ENCODE measurements around the gene FDPS.
"Not testable (repeated sequence)": the region's sequence is repeated elsewhere in the genome, so short reads cannot be mapped to it uniquely, and the experiment has no call there.

Gene FDPS

DNA sequence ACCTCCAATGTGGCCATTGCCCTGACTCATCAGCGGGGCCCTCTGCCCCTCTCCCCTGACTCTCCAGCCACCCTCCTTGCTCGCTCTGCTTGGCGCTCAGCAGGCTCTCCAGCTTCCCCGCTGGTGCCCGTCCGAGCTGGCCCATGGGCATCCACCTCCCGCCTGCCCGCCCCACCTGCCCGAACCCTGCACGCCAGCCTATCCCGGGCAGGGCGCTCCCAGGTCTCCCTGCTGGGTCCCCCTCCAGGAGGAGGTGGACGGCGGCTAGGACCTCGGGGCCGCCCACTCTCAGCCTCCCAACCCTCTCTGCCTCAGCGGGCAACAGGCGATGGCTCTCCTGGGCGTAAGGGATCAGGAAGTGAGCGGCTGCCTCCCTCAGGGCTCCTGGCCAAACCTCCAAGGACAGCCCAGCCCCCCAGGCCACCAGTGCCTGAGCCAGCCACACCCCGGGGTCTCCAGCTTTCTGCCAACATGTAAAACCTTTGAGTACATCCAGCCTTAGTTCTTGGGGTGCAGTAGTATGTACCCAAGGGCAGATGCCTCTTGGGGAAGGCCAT lies 20.6 kb upstream of the FDPS start:
- no peaks in the 10 kb centered on the region for H3K9me3 ChIP-seq (ENCODE audit: control insufficient read depth, low read length)
- H3K36me3 ChIP-seq (ENCODE audit: control insufficient read depth, insufficient read depth, low read length, severe bottlenecking), result no peaks in the 10 kb centered on the region
- H3K9ac ChIP-seq (ENCODE audit: low read length), result no peak overlapping the region
- H3K4me3 ChIP-seq (ENCODE audit: low read length), result no peak overlapping the region
- H3K4me1 ChIP-seq (ENCODE audit: control insufficient read depth, insufficient read depth, low read length), result no peaks in the 10 kb centered on the region
- DNase-seq (ENCODE audit: low read depth), result no peak
- H3K27me3 ChIP-seq (replicated peaks; ENCODE audit: control insufficient read depth, insufficient read depth, low read length), result peaks cover 16% of the 10 kb centered on the region

GRCh38 chr1:155291006-155291405 lies 17.7 kb upstream of the FDPS start:
- H3K9me3 ChIP-seq (ENCODE audit: control insufficient read depth, low read length); DNase-seq (ENCODE audit: low read depth); H3K9ac ChIP-seq (ENCODE audit: low read length); H3K4me3 ChIP-seq (ENCODE audit: low read length); H3K36me3 ChIP-seq (ENCODE audit: control insufficient read depth, insufficient read depth, low read length, severe bottlenecking); H3K4me1 ChIP-seq (ENCODE audit: control insufficient read depth, insufficient read depth, low read length): not testable (repeated sequence)
- H3K27me3 ChIP-seq (replicated peaks; ENCODE audit: control insufficient read depth, insufficient read depth, low read length), result peaks cover 44% of the 10 kb centered on the region

- Histone ChIP-seq H3K36me3 (ENCODE audit: control insufficient read depth, insufficient read depth, low read length, severe bottlenecking) (no peaks in the 10 kb centered on the region), H3K9me3 (ENCODE audit: control insufficient read depth, low read length) (no peaks in the 10 kb centered on the region), H3K27me3 (replicated peaks; ENCODE audit: control insufficient read depth, insufficient read depth, low read length) (peaks cover 54% of the 10 kb centered on the region), H3K9ac (ENCODE audit: low read length) (no peak overlapping the region), H3K4me3 (ENCODE audit: low read length) (no peak overlapping the region), H3K4me1 (ENCODE audit: control insufficient read depth, insufficient read depth, low read length) (no peaks in the 10 kb centered on the region)
- DNase-seq (ENCODE audit: low read depth), result no peak
Measured at GRCh38 chr1:155293086-155293749, 15.4 kb upstream of the FDPS start.

DNA sequence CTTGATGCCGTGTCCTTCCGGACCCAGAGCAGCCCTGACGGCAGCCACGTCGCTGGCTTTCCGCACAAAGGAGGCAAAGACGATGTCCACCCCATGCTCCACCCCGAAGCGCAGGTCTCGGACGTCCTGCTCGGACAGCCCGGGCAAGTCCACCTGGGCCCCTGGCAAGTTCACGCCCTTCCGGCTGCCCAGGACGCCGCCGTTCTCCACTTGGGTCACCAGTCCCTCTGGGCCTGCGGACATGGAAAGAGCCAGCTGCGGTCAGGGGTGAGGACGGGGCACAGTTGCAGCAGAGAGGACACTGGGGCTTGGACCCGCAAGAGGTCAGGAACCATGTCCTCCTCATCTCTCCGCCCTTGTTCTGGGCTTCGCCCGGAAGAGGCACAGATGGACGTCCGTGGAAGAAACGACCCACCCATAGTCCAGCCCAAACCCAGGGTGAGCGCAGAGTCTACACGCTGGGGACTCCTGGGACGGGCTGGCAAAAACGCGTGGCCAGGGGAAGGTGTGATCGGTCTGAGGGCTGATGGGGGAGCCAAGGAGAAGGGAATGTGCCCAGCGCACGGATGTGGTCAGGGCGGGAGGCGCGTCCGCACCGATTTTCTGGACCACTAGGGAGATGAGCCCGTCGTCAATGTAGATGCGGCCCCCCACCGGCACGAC lies 14.0 kb upstream of the FDPS start:
- H3K4me1 ChIP-seq (ENCODE audit: control insufficient read depth, insufficient read depth, low read length), result no peaks in the 10 kb centered on the region
- H3K27me3 ChIP-seq (replicated peaks; ENCODE audit: control insufficient read depth, insufficient read depth, low read length), result peaks cover 54% of the 10 kb centered on the region
- H3K9me3 ChIP-seq (ENCODE audit: control insufficient read depth, low read length), result no peaks in the 10 kb centered on the region
- no peak overlapping the region for H3K4me3 ChIP-seq (ENCODE audit: low read length)
- no peaks in the 10 kb centered on the region for H3K36me3 ChIP-seq (ENCODE audit: control insufficient read depth, insufficient read depth, low read length, severe bottlenecking)
- no peak overlapping the region for H3K9ac ChIP-seq (ENCODE audit: low read length)
- no peak for DNase-seq (ENCODE audit: low read depth)

GRCh38 chr1:155295183-155295941 lies 13.3 kb upstream of the FDPS start:
- H3K9me3 ChIP-seq (ENCODE audit: control insufficient read depth, low read length), result no peaks in the 10 kb centered on the region
- H3K4me1 ChIP-seq (ENCODE audit: control insufficient read depth, insufficient read depth, low read length), result no peaks in the 10 kb centered on the region
- DNase-seq (ENCODE audit: low read depth), result no peak
- no peaks in the 10 kb centered on the region for H3K36me3 ChIP-seq (ENCODE audit: control insufficient read depth, insufficient read depth, low read length, severe bottlenecking)
- H3K9ac ChIP-seq (ENCODE audit: low read length), result no peak overlapping the region
- peaks cover 51% of the 10 kb centered on the region for H3K27me3 ChIP-seq (replicated peaks; ENCODE audit: control insufficient read depth, insufficient read depth, low read length)
- H3K4me3 ChIP-seq (ENCODE audit: low read length), result no peak overlapping the region

DNA sequence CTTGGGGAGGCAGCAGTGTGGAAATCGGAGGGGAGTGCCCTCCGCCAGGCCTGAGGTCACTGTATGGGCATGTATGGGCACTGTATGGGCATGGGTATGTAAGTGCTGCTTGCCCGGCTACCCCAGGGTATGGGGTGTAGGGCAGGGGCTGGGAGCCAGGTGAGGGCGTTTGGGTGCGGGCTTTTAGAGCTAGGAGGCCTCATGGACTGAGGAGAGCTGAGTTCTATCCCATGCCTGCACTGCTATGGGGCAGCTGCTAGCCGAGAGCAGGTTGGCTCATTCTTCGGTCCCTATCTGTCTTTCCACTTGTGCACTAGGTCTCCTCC lies 12.8 kb upstream of the FDPS start:
- Histone ChIP-seq H3K27me3 (replicated peaks; ENCODE audit: control insufficient read depth, insufficient read depth, low read length) (peaks cover 49% of the 10 kb centered on the region), H3K9ac (ENCODE audit: low read length) (no peak overlapping the region), H3K4me1 (ENCODE audit: control insufficient read depth, insufficient read depth, low read length) (no peaks in the 10 kb centered on the region), H3K36me3 (ENCODE audit: control insufficient read depth, insufficient read depth, low read length, severe bottlenecking) (no peaks in the 10 kb centered on the region), H3K4me3 (ENCODE audit: low read length) (no peak overlapping the region), H3K9me3 (ENCODE audit: control insufficient read depth, low read length) (no peaks in the 10 kb centered on the region)
- no peak for DNase-seq (ENCODE audit: low read depth)

GRCh38 chr1:155296661-155297060 lies 12.0 kb upstream of the FDPS start:
- DNase-seq (ENCODE audit: low read depth), result no peak
- peaks cover 49% of the 10 kb centered on the region for H3K27me3 ChIP-seq (replicated peaks; ENCODE audit: control insufficient read depth, insufficient read depth, low read length)
- H3K9ac ChIP-seq (ENCODE audit: low read length), result no peak overlapping the region
- H3K36me3 ChIP-seq (ENCODE audit: control insufficient read depth, insufficient read depth, low read length, severe bottlenecking), result no peaks in the 10 kb centered on the region
- no peaks in the 10 kb centered on the region for H3K4me1 ChIP-seq (ENCODE audit: control insufficient read depth, insufficient read depth, low read length)
- no peaks in the 10 kb centered on the region for H3K9me3 ChIP-seq (ENCODE audit: control insufficient read depth, low read length)
- no peak overlapping the region for H3K4me3 ChIP-seq (ENCODE audit: low read length)

- DNase-seq (ENCODE audit: low read depth), result no peak
- Histone ChIP-seq H3K36me3 (ENCODE audit: control insufficient read depth, insufficient read depth, low read length, severe bottlenecking) (no peaks in the 10 kb centered on the region), H3K27me3 (replicated peaks; ENCODE audit: control insufficient read depth, insufficient read depth, low read length) (peaks cover 45% of the 10 kb centered on the region), H3K4me3 (ENCODE audit: low read length) (no peak overlapping the region), H3K9ac (ENCODE audit: low read length) (no peak overlapping the region), H3K4me1 (ENCODE audit: control insufficient read depth, insufficient read depth, low read length) (no peaks in the 10 kb centered on the region), H3K9me3 (ENCODE audit: control insufficient read depth, low read length) (no peaks in the 10 kb centered on the region)
Measured at GRCh38 chr1:155297384-155297783, 11.3 kb upstream of the FDPS start.

- no peaks in the 10 kb centered on the region for H3K9me3 ChIP-seq (ENCODE audit: control insufficient read depth, low read length)
- H3K4me3 ChIP-seq (ENCODE audit: low read length), result no peak overlapping the region
- H3K27me3 ChIP-seq (replicated peaks; ENCODE audit: control insufficient read depth, insufficient read depth, low read length), result peaks cover 23% of the 10 kb centered on the region
- no peak overlapping the region for H3K9ac ChIP-seq (ENCODE audit: low read length)
- no peaks in the 10 kb centered on the region for H3K36me3 ChIP-seq (ENCODE audit: control insufficient read depth, insufficient read depth, low read length, severe bottlenecking)
- no peak for DNase-seq (ENCODE audit: low read depth)
- H3K4me1 ChIP-seq (ENCODE audit: control insufficient read depth, insufficient read depth, low read length), result no peaks in the 10 kb centered on the region
Measured at GRCh38 chr1:155300024-155300423, 8.6 kb upstream of the FDPS start.

- H3K9me3 ChIP-seq (ENCODE audit: control insufficient read depth, low read length), result no peaks in the 10 kb centered on the region
- H3K36me3 ChIP-seq (ENCODE audit: control insufficient read depth, insufficient read depth, low read length, severe bottlenecking), result no peaks in the 10 kb centered on the region
- H3K4me1 ChIP-seq (ENCODE audit: control insufficient read depth, insufficient read depth, low read length), result no peaks in the 10 kb centered on the region
- no peak overlapping the region for H3K4me3 ChIP-seq (ENCODE audit: low read length)
- peaks cover 16% of the 10 kb centered on the region for H3K27me3 ChIP-seq (replicated peaks; ENCODE audit: control insufficient read depth, insufficient read depth, low read length)
- no peak overlapping the region for H3K9ac ChIP-seq (ENCODE audit: low read length)
- DNase-seq (ENCODE audit: low read depth), result no peak
Measured at GRCh38 chr1:155300553-155301329, 7.9 kb upstream of the FDPS start.

GRCh38 chr1:155301342-155301841 lies 7.3 kb upstream of the FDPS start, which contains the start of gene PKLR:
TSS of gene PKLR (minus strand) at chr1:155301438. CDS start at chr1:155301395, 43 bp downstream.
- peaks cover 10% of the 10 kb centered on the region for H3K27me3 ChIP-seq (replicated peaks; ENCODE audit: control insufficient read depth, insufficient read depth, low read length)
- no peaks in the 10 kb centered on the region for H3K4me1 ChIP-seq (ENCODE audit: control insufficient read depth, insufficient read depth, low read length)
- no peak within 1 kb of the TSS for H3K4me3 ChIP-seq (ENCODE audit: low read length)
- H3K36me3 ChIP-seq (ENCODE audit: control insufficient read depth, insufficient read depth, low read length, severe bottlenecking), result no peaks in the 10 kb centered on the region
- no peak within 1 kb of the TSS for H3K9ac ChIP-seq (ENCODE audit: low read length)
- no peak for DNase-seq (ENCODE audit: low read depth)
- no peaks in the 10 kb centered on the region for H3K9me3 ChIP-seq (ENCODE audit: control insufficient read depth, low read length)
